HG02759 (cell line): Measurements from ENCODE around the gene HAPSTR1.
"Not testable (repeated sequence)": the region's sequence is repeated elsewhere in the genome, so short reads cannot be mapped to it uniquely, and the experiment has no call there.

Experiments used
- ATAC-seq: cut with Tn5 transposase; IDR thresholded peaks from one replicate; pipeline ENCODE4 v1.9.1; 2021; ENCODE audit warnings: mild to moderate bottlenecking, moderate library complexity; ENCODE audit not compliant: unreplicated experiment

The HAPSTR1 gene

GRCh38 chr16:9071377-9071776 is 20.1 kb upstream of the HAPSTR1 start:
- ATAC-seq = no peak

GRCh38 chr16:9072806-9073341 is 18.6 kb upstream of the HAPSTR1 start:
- ATAC-seq = peak; percentile 79

- ATAC-seq = no peak
Observed at GRCh38 chr16:9075299-9076071, 16.0 kb upstream of the HAPSTR1 start.

- ATAC-seq = no peak
Observed at GRCh38 chr16:9077091-9077809, 14.2 kb upstream of the HAPSTR1 start.

GRCh38 chr16:9078467-9079429 is 12.7 kb upstream of the HAPSTR1 start:
- not testable (repeated sequence) for ATAC-seq

- no peak for ATAC-seq
Observed at GRCh38 chr16:9079430-9079812, 12.0 kb upstream of the HAPSTR1 start.

GRCh38 chr16:9081158-9081557 is 10.3 kb upstream of the HAPSTR1 start:
- no peak for ATAC-seq

GRCh38 chr16:9081843-9082242 is 9.6 kb upstream of the HAPSTR1 start:
- ATAC-seq = no peak

- no peak for ATAC-seq
Observed at GRCh38 chr16:9082422-9082821, 9.0 kb upstream of the HAPSTR1 start.

- not testable (repeated sequence) for ATAC-seq
Observed at GRCh38 chr16:9087733-9088132, 3.7 kb upstream of the HAPSTR1 start.

- ATAC-seq = no peak
Observed at GRCh38 chr16:9088848-9089247, 2.6 kb upstream of the HAPSTR1 start.

- ATAC-seq = no peak
Observed at GRCh38 chr16:9089660-9090059, 1.8 kb upstream of the HAPSTR1 start.

- no peak for ATAC-seq
Observed at GRCh38 chr16:9090101-9090959, 1.1 kb upstream of the HAPSTR1 start.

GRCh38 chr16:9091867-9092281 is 430 bp downstream of the HAPSTR1 start:
- ATAC-seq = peak; percentile 21

- ATAC-seq = peak; percentile 9
Observed at GRCh38 chr16:9092282-9092977, 986 bp downstream of the HAPSTR1 start.

GRCh38 chr16:9092978-9093344 is 1.5 kb downstream of the HAPSTR1 start:
- ATAC-seq = no peak

- ATAC-seq = no peak
Observed at GRCh38 chr16:9094011-9094846, 2.8 kb downstream of the HAPSTR1 start.

- ATAC-seq = no peak
Observed at GRCh38 chr16:9095171-9095570, 3.7 kb downstream of the HAPSTR1 start.
